Calu3 (cell line): ENCODE results near the gene ACAD8. TPM values are rescaled to one million over a fixed set of nuclear protein-coding genes. Genes with fewer than 3 reads are reported as not detected.
A peak's percentile ranks its signal among the peaks of the same experiment; 100 is the strongest.

Source experiments
- Bru-seq: library from RNA; stranded (reverse); fragments of 400-500 nt; gene quantifications from one replicate; lab custom pipeline; 2021; lab: Mats Ljungman, UMichigan
- BruChase-seq, 2 experiments: library from RNA; stranded (reverse); fragments of 400-500 nt; gene quantifications; one replicate each; lab custom pipeline; 2021; lab: Mats Ljungman, UMichigan
- BruUV-seq: library from RNA; stranded (reverse); fragments of 400-500 nt; replicated peaks from 2 replicates; lab custom pipeline; 2021; lab: Mats Ljungman, UMichigan
- CTCF ChIA-PET: fragments of 300-600 bp; sonication (Branson Sonifier 250); formaldehyde crosslinking; loops from one replicate; lab custom pipeline; 2022; ENCODE audit warnings: antibody characterized with exemption; lab: Charles Lee
- DNase-seq: peaks from one replicate; pipeline ENCODE4 v3.0.0; 2022
- H3K27ac Mint-ChIP-seq: one replicate; pipeline ENCODE4 v1.8.0; 2022; ENCODE audit warnings: mixed read lengths; ENCODE audit not compliant: unreplicated experiment
- H3K27me3 Mint-ChIP-seq: one replicate; pipeline ENCODE4 v1.8.0; 2022; ENCODE audit warnings: mixed read lengths; ENCODE audit not compliant: unreplicated experiment
- H3K36me3 Mint-ChIP-seq: one replicate; pipeline ENCODE4 v1.8.0; 2022; ENCODE audit warnings: mild to moderate bottlenecking, moderate library complexity, mixed read lengths; ENCODE audit not compliant: insufficient read depth, unreplicated experiment
- H3K4me1 Mint-ChIP-seq: one replicate; pipeline ENCODE4 v1.8.0; 2022; ENCODE audit warnings: mild to moderate bottlenecking, low read depth, mixed read lengths; ENCODE audit not compliant: unreplicated experiment
- H3K4me3 Mint-ChIP-seq: one replicate; pipeline ENCODE4 v1.8.0; 2022; ENCODE audit warnings: mild to moderate bottlenecking, low read depth, moderate library complexity, mixed read lengths; ENCODE audit not compliant: unreplicated experiment
- H3K9me3 Mint-ChIP-seq: one replicate; pipeline ENCODE4 v1.8.0; 2022; ENCODE audit warnings: low read depth, mixed read lengths; ENCODE audit not compliant: unreplicated experiment
- intact Hi-C: fragments of 100-400 bp; cut with micrococcal nuclease; formaldehyde crosslinking; loops from one replicate; pipeline ENCODE4 v1.10.0; 2022; ENCODE audit not compliant: unreplicated experiment
- long read RNA-seq: library from polyadenylated mRNA; stranded (forward); transcript quantifications from one replicate; pipeline ENCODE4 v2.0.0, GENCODE V29; 2022
- total RNA-seq: library from RNA; stranded (reverse); gene quantifications from 2 replicates; pipeline ENCODE4 v1.2.3, GENCODE V29; 2022
- TF ChIP-seq, protein P1 (sequence below): fragments of 200-600 bp; IDR thresholded peaks from one replicate; pipeline ENCODE4 v1.8.0; 2022; ENCODE audit warnings: antibody characterized with exemption; ENCODE audit not compliant: unreplicated experiment

The ACAD8 gene
- total RNA-seq (21.0 and 21.1 TPM in 2 replicates), Bru-seq, nascent RNA (percentile 54 among the genes with signal in this experiment), BruChase-seq, experiment 1, labeled RNA remaining after a 6-hour chase (percentile 71 among the genes with signal in this experiment), BruChase-seq, experiment 2, labeled RNA remaining after a 2-hour chase (percentile 76 among the genes with signal in this experiment)
- long read RNA-seq, transcript ACAD8-201 (11 exons, 2,249 nt) = major isoform, 23 of 34 reads
- long read RNA-seq, partial matches to known transcripts = 0 of 34 reads
- long read RNA-seq, other reads (novel, unspliced or antisense) = 10 of 34 reads

- Mint-ChIP-seq H3K9me3 (no peaks in the 10 kb centered on the region), H3K27me3 (no peaks in the 10 kb centered on the region), H3K4me1 (peaks cover 14% of the 10 kb centered on the region), H3K4me3 (peak within 1 kb of the TSS; percentile 98), H3K36me3 (peaks cover 23% of the 10 kb centered on the region), H3K27ac (peak within 1 kb of the TSS; percentile 5)
- BruUV-seq = no TSS peak
- CTCF ChIA-PET = interaction anchor here (0.6 to 0.7 kb wide), 3 partner anchors 9 to 182 kb away, joined by 3 to 4 read pairs (median 3); no protein-coding TSS in a partner anchor
- peak; percentile 95 for DNase-seq
- TF ChIP-seq, protein P1, sequence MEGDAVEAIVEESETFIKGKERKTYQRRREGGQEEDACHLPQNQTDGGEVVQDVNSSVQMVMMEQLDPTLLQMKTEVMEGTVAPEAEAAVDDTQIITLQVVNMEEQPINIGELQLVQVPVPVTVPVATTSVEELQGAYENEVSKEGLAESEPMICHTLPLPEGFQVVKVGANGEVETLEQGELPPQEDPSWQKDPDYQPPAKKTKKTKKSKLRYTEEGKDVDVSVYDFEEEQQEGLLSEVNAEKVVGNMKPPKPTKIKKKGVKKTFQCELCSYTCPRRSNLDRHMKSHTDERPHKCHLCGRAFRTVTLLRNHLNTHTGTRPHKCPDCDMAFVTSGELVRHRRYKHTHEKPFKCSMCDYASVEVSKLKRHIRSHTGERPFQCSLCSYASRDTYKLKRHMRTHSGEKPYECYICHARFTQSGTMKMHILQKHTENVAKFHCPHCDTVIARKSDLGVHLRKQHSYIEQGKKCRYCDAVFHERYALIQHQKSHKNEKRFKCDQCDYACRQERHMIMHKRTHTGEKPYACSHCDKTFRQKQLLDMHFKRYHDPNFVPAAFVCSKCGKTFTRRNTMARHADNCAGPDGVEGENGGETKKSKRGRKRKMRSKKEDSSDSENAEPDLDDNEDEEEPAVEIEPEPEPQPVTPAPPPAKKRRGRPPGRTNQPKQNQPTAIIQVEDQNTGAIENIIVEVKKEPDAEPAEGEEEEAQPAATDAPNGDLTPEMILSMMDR = no peak
- intact Hi-C loops = no loop called here
Measured at GRCh38 chr11:134253188-134253993, at the start of gene ACAD8, which contains the start of gene THYN1. ACAD8 (plus strand) TSS chr11:134253568; CDS start chr11:134253601, 33 bp downstream. THYN1 (minus strand) TSS chr11:134253352; CDS start chr11:134252882, 470 bp downstream.

DNA sequence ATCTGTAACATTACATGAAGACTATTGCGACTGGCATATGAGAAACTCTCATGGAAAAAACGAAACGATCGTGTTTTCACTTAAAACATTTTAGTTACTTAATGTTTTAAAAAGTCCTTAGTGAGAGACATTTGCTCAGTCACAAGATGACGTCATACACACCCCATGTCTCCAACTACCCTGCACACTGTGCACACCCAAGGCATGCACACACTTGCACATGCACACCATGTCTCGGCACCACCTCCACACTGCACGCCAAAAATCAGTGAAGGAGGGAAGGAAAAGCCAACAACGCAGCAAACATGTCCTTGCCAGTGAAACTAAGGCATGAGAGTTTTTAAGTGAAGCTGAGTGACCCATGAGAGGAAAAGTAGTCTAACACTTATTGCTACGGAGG, 47.6 kb upstream of the ACAD8 start:
- no peak for DNase-seq
- no peaks in the 10 kb centered on the region for H3K27me3 Mint-ChIP-seq
- CTCF ChIA-PET = interaction anchor here (0.6 kb wide), 1 partner anchor 375 kb away, joined by 3 read pairs; no protein-coding TSS in a partner anchor
- H3K27ac Mint-ChIP-seq = no peak overlapping the region
- no TSS peak for BruUV-seq
- H3K9me3 Mint-ChIP-seq = no peaks in the 10 kb centered on the region
- no peaks in the 10 kb centered on the region for H3K4me1 Mint-ChIP-seq
- intact Hi-C loops = no loop called here
- peaks cover 39% of the 10 kb centered on the region for H3K36me3 Mint-ChIP-seq
- H3K4me3 Mint-ChIP-seq = no peak overlapping the region
- TF ChIP-seq, protein P1 = no peak

- Mint-ChIP-seq H3K27me3 (no peaks in the 10 kb centered on the region), H3K4me1 (no peaks in the 10 kb centered on the region), H3K36me3 (peaks cover 36% of the 10 kb centered on the region), H3K27ac (no peak overlapping the region), H3K9me3 (no peaks in the 10 kb centered on the region), H3K4me3 (no peak overlapping the region)
- CTCF ChIA-PET = no interaction called here
- TF ChIP-seq, protein P1 = no peak
- BruUV-seq = no TSS peak
- no peak for DNase-seq
- intact Hi-C loops = no loop called here
Measured at GRCh38 chr11:134206185-134206584, 47.2 kb upstream of the ACAD8 start.

GRCh38 chr11:134207538-134208239, 45.7 kb upstream of the ACAD8 start:
- intact Hi-C loops = no loop called here
- CTCF ChIA-PET = interaction anchor here (0.7 to 1.0 kb wide), 3 partner anchors 17 to 59 kb away, joined by 3 to 6 read pairs (median 4); partner anchors contain the start of gene VPS26B
- Mint-ChIP-seq H3K9me3 (no peaks in the 10 kb centered on the region), H3K27me3 (no peaks in the 10 kb centered on the region), H3K4me3 (no peak overlapping the region), H3K27ac (no peak overlapping the region), H3K36me3 (peaks cover 31% of the 10 kb centered on the region), H3K4me1 (peaks cover 8% of the 10 kb centered on the region)
- TF ChIP-seq, protein P1 = peak; percentile 81
- peak; percentile 66 for DNase-seq
- no TSS peak for BruUV-seq
